Activated CD8-positive, alpha-beta T cell treated with anti-CD3 and anti-CD28 coated beads for 36 hours (primary cell): ENCODE measurements around the gene TNFAIP8L1. TPM values are rescaled to one million over a fixed set of nuclear protein-coding genes. Genes with fewer than 3 reads are reported as not detected.

Experiments used
- ATAC-seq: fragments of 200-7000 bp; cut with Tn5 transposase; one replicate; pipeline ENCODE4 v1.10.0; 2021; ENCODE audit warnings: mild to moderate bottlenecking, moderate library complexity
- CTCF ChIA-PET: fragments of 350-600 bp; sonication (Branson Sonifier 250); formaldehyde crosslinking; loops from one replicate; lab custom pipeline; 2021; ENCODE audit warnings: antibody characterized with exemption; lab: Charles Lee
- POLR2A ChIA-PET: fragments of 350-600 bp; sonication (Branson Sonifier 250); formaldehyde crosslinking; loops from one replicate; lab custom pipeline; 2021; ENCODE audit warnings: antibody characterized with exemption; lab: Charles Lee
- DNase-seq: peaks from one replicate; pipeline ENCODE4 v3.0.0-alpha.2; 2020
- H3K27ac Mint-ChIP-seq: one replicate; pipeline ENCODE4 v1.8.0; 2021; ENCODE audit warnings: mild to moderate bottlenecking, mixed read lengths
- H3K27me3 Mint-ChIP-seq: one replicate; pipeline ENCODE4 v1.8.0; 2021; ENCODE audit warnings: mixed read lengths
- H3K36me3 Mint-ChIP-seq: one replicate; pipeline ENCODE4 v1.8.0; 2021; ENCODE audit warnings: low read depth, mixed read lengths
- H3K4me1 Mint-ChIP-seq: one replicate; pipeline ENCODE4 v1.8.0; 2021; ENCODE audit warnings: low read depth, mixed read lengths
- H3K4me3 Mint-ChIP-seq: one replicate; pipeline ENCODE4 v1.8.0; 2021; ENCODE audit warnings: mild to moderate bottlenecking, moderate library complexity, mixed read lengths
- H3K9me3 Mint-ChIP-seq: one replicate; pipeline ENCODE4 v1.8.0; 2021; ENCODE audit warnings: mixed read lengths
- CTCF ChIP-seq: fragments of 200-600 bp; IDR thresholded peaks from one replicate; pipeline ENCODE4 v1.8.0; 2022; ENCODE audit warnings: antibody characterized with exemption, mild to moderate bottlenecking
- intact Hi-C: fragments of 100-400 bp; cut with micrococcal nuclease; formaldehyde crosslinking; loops from one replicate; pipeline ENCODE4 v1.10.0; 2022
- total RNA-seq, 2 experiments: library from RNA; stranded (reverse); gene quantifications; one replicate each; pipeline ENCODE4 v1.2.3, GENCODE V29; 2021

The TNFAIP8L1 gene
- total RNA-seq, 2 experiments from 2014 or later, result 13.5 to 13.7 TPM

GRCh38 chr19:4597278-4597974, 41.9 kb upstream of the TNFAIP8L1 start:
- DNase-seq (no peak), ATAC-seq (peak; percentile 21)
- no peaks in the 10 kb centered on the region for H3K9me3 Mint-ChIP-seq
- H3K27ac Mint-ChIP-seq, result no peak overlapping the region
- peaks cover 41% of the 10 kb centered on the region for H3K27me3 Mint-ChIP-seq
- ChIA-PET CTCF (interaction anchor here (1.9 to 2.7 kb wide), 2 partner anchors 21 to 39 kb away, joined by 7 to 12 read pairs; no protein-coding TSS in a partner anchor), POLR2A (interaction anchor here (1.2 to 1.3 kb wide), 2 partner anchors 9 to 10 kb away, joined by 3 to 4 read pairs; no protein-coding TSS in a partner anchor)
- H3K4me1 Mint-ChIP-seq, result peaks cover 3% of the 10 kb centered on the region
- no peak for TF ChIP-seq CTCF
- intact Hi-C loops, result no loop called here
- no peak overlapping the region for H3K4me3 Mint-ChIP-seq
- H3K36me3 Mint-ChIP-seq, result no peaks in the 10 kb centered on the region

GRCh38 chr19:4597975-4598671, 41.2 kb upstream of the TNFAIP8L1 start:
- POLR2A ChIA-PET, result interaction anchor here (0.6 to 1.3 kb wide), 2 partner anchors 8 to 411 kb away, joined by 3 read pairs; no protein-coding TSS in a partner anchor
- ATAC-seq, result peak; percentile 86
- TF ChIP-seq CTCF, result no peak
- peak; percentile 72 for DNase-seq
- H3K27me3 Mint-ChIP-seq, result peaks cover 35% of the 10 kb centered on the region
- H3K4me3 Mint-ChIP-seq, result no peak overlapping the region
- intact Hi-C loops, result no loop called here
- no peaks in the 10 kb centered on the region for H3K36me3 Mint-ChIP-seq
- CTCF ChIA-PET, result interaction anchor here (1.9 to 2.7 kb wide), 2 partner anchors 22 to 38 kb away, joined by 7 to 12 read pairs; no protein-coding TSS in a partner anchor
- H3K9me3 Mint-ChIP-seq, result no peaks in the 10 kb centered on the region
- no peak overlapping the region for H3K27ac Mint-ChIP-seq
- H3K4me1 Mint-ChIP-seq, result peaks cover 3% of the 10 kb centered on the region

GRCh38 chr19:4598712-4599111, 40.6 kb upstream of the TNFAIP8L1 start:
- ChIA-PET POLR2A (interaction anchor here (0.6 kb wide), 1 partner anchor 410 kb away, joined by 3 read pairs; no protein-coding TSS in a partner anchor), CTCF (no interaction called here)
- H3K9me3 Mint-ChIP-seq, result no peaks in the 10 kb centered on the region
- intact Hi-C loops, result no loop called here
- H3K4me3 Mint-ChIP-seq, result no peak overlapping the region
- DNase-seq, result no peak
- ATAC-seq, result no peak
- no peaks in the 10 kb centered on the region for H3K36me3 Mint-ChIP-seq
- no peak overlapping the region for H3K27ac Mint-ChIP-seq
- no peak for TF ChIP-seq CTCF
- peaks cover 3% of the 10 kb centered on the region for H3K4me1 Mint-ChIP-seq
- peaks cover 35% of the 10 kb centered on the region for H3K27me3 Mint-ChIP-seq

- Mint-ChIP-seq H3K36me3 (no peaks in the 10 kb centered on the region), H3K27me3 (peaks cover 28% of the 10 kb centered on the region), H3K27ac (no peak overlapping the region), H3K9me3 (no peaks in the 10 kb centered on the region), H3K4me1 (peaks cover 3% of the 10 kb centered on the region), H3K4me3 (no peak overlapping the region)
- intact Hi-C loops, result no loop called here
- TF ChIP-seq CTCF, result no peak
- no peak for ATAC-seq
- ChIA-PET POLR2A (no interaction called here), CTCF (no interaction called here)
- no peak for DNase-seq
These were observed 39.2 kb upstream of the TNFAIP8L1 start for GRCh38 chr19:4600082-4600481.

GRCh38 chr19:4600893-4601292, 38.4 kb upstream of the TNFAIP8L1 start:
- ChIA-PET CTCF (no interaction called here), POLR2A (no interaction called here)
- no peak overlapping the region for H3K4me3 Mint-ChIP-seq
- no peaks in the 10 kb centered on the region for H3K9me3 Mint-ChIP-seq
- no peak overlapping the region for H3K27ac Mint-ChIP-seq
- no peaks in the 10 kb centered on the region for H3K36me3 Mint-ChIP-seq
- peaks cover 26% of the 10 kb centered on the region for H3K27me3 Mint-ChIP-seq
- H3K4me1 Mint-ChIP-seq, result peaks cover 3% of the 10 kb centered on the region
- intact Hi-C loops, result no loop called here
- ATAC-seq (no peak), DNase-seq (no peak)
- TF ChIP-seq CTCF, result no peak
